Cerebellar nuclear complex (tissue), 1 donor: ENCODE data around the gene MRPL40.

Experiments used
- DNase-seq, 2 experiments: peaks; one replicate each; lab custom pipeline; 2025; lab: John Stamatoyannopoulos, UW

The MRPL40 gene

DNA sequence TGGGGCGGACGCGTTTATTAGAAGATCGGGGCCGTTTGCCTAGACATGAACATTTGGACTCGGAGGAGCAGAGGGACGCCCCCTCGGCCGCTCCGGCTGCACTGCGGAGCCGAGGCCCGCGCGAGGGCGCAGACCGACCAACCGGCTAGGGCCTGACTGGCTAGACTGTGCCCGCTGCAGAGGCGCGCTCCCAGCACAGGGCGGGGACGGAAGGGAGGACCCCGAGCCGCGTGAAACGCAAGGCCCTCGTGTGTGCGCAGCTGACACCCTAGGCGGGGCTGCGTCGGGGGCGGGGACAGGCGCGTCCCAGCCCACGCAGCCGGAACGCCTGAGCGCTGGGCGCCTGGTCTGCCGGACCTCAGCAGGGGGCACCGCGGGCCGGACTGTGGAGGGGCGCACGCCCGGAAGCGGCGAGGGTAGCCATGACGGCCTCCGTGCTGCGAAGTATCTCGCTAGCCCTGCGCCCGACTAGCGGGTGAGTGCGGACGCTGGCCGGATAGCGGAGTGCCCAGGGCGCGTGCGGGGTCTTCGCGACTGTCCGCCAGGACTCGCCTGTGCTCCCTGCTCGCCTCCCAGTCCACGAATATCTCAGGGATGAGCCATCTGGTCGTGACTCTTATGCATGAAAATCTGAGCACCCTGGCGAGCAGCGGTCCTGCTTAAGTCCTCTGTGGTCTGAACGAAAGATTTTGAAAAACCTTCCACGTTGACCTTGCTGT, at the start of gene MRPL40:
Gene MRPL40, plus strand, starts transcription at position 413 of the 719 bp plus-strand sequence. Its CDS starts 10 bp downstream, at position 423.
- peak in 1 of 2 experiments; percentile 55 for DNase-seq

DNA sequence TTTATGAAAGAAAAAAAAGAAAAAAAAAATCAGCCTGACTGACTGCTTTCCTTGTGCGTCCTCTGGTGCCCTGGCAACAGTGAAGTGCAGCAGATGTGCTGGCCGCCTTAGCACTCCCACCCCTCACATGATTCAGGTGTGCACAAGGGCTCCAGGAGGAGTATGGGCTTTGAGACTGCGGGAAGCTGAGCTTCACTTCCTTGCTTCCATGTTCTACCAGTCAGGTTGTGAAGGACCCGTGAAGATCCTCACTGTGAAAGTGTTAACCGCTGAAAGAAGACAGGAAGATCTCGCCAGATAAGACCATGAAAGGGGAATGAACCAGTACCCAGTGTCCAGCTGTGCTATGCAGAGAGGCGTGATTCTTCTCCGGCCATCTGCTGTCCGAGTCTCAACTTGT, 49.1 kb upstream of the MRPL40 start:
- no peak for DNase-seq

DNA sequence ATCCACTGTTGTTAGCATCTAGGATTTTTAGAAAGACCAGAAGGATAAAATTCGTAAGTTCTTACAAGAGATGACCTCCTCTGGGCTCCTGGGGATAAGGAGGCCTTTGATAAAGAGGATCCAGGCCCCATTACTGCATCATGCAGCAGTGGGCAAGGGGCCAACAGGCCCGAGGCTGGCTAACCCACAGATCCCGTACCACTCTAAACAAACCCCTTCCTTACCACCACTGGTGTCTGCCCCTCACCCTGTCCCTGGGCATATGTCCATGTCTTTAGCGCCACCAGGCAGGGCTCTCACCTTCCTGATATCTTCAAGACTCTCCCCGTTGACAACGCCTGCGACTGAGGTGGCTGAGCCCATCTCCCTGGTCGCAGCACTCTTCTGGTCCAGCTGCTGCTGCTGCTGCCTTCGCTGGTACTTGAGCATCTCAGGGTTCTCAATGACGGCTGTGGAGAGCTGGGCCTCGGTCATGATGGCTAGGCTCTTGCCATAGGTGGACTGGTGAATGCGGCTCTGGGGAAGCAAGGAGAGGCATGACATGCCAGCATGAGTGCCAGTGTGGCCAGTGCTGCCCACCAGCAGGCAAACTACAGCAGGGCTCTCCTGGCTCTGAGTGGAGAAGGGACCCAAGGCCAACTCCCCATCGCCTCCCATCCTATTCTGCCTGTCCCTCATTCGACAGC, 47.0 kb upstream of the MRPL40 start:
- DNase-seq, result no peak

DNA sequence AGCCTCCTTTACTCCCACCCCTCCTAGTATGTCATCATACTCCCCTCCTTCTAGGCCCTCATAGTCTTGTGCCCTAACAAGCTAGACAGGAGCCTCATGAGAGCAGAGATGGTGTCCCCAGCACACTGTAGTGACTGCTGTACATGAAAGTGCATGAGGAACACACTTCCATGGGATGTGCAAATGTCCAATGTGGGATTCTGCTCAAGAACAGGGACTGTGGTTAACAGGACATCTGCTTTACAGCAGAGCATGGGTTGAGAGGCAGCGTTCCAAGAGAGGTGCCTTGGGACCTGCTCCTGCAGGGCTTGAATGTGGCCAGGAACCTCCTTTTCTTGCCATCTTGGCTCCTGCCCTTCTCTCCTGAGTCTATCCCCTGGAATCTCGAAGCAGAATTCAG, 46.1 kb upstream of the MRPL40 start:
- DNase-seq, result no peak

DNA sequence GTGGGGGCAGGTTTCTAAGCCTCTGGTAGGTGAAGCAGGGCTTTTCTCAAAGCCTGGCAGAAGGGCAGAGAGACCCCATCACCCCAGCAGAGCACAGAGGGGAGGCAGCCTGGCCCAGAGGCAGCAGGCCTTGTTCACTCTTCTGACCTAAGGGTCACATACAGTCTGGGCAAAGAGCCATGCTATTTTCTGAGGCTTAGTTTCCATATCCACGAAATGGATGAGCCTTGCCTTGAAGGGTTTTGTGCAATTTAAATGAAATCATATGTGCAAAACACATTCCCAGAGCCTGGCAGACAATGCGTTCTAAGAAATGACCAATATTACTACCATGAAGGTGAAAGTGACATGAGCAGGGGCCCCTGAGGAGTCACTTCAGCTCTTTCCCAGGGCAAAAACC, 45.3 kb upstream of the MRPL40 start:
- no peak for DNase-seq

DNA sequence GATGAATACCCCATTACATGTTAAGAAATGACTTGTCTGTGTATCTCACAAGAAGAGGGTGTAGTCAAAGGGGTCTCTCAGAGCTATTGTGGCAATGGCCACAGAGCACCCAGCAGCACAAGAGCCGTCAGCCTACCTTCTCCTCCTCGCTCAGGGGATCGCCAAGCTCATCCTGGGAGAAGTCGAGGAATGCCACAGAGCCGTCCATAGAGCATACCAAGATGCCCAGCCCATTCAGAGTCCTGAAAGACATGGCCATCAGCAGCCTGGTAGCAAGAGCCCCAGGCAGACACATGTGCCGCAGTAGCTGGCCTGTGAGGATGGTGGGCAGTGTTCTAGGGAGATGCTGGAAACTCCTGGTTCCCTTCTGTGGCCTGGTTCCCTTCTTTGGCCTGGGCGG, 44.8 kb upstream of the MRPL40 start:
- DNase-seq, result no peak

DNA sequence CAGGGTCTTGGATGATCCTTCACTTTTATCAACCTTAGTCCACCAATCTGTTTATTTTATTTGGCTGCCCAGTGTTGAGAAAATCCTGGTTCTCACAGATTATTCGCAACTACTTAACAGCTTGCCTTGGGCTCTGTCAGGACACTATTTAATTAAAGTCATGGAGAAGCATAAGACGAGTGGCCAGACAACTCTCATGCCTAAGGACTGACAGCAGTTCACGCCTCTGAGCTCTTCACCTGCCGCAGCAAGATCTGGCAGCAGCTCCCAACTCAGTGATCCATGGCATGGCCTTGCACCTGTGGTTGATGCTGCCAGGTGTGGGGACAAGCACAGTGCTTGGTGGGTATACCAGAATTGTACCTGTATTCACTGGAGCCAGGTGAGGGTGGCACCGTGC, 38.6 kb upstream of the MRPL40 start:
- no peak for DNase-seq

DNA sequence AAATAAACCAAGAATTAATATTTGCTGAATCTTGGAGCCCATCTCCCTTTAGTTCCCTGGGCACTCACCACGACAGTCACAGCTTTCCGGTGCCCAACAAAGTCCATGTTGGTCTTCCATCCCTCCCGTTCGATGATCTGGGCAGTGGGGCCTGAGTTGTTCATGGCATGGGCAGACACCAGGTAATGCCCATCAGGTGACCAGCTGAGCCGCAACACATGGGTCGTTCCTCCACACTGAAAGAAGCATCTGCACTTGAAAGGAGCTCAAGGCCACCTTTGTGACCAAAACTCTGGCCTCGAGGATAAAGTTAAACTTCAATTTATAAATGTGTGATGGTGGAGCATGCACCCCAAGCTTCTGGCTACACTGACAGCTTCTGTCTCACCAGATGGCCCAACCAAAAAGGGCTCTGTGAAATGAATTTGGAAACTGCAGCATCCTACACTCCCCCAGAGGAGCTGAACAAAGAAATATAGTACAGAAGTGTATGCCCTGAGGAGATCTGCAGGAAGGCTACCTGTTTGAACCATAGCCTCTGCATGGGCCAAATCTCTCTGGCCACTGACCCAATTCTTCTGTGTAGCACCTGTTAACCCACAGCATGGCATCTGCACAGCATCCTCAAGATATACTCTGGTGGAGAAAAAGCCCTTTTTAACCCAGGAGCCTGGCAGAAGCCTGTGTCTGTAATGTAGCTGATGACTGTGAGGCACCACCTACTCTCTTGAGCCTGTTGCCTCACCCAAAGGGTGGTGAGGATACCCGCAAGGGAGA, 37.9 kb upstream of the MRPL40 start:
- DNase-seq, result no peak

DNA sequence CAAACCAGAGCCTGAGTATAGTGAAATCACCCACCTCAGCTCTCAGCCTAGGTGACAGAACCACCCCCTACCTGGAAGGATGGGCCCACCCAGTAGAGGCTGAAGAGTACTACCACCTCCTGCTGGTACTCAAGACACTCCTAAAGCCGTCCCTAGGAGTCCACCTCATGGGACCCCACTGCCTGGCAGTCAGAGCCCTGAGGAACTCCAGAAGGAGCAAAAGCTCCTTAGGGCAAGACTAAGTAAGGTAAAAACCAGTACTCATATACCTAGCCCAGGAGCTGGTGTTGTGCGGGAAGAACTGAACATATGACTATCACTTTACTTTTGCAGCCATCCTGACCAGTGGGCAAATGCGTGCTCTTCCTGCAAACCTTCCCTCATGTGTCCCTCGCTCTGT, 37.1 kb upstream of the MRPL40 start:
- no peak for DNase-seq

DNA sequence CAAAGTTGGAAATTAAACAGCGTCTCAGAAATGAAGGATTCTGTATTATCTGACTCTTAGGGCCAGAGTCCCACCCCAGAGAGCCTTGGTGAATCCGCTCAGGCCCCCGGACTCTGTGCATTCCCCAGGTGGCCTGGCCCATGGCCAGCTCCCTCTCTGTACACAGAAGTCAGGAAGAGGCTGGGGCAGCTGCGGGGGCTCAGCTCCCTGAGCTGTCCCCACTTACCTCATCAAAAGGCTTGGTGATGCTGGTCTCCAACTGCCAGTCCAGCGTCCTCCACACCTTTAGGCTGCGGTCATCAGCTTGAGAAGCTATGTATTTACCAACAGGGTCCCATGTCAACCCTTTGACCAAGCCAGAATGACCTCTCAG, 35.8 kb upstream of the MRPL40 start:
- no peak for DNase-seq

DNA sequence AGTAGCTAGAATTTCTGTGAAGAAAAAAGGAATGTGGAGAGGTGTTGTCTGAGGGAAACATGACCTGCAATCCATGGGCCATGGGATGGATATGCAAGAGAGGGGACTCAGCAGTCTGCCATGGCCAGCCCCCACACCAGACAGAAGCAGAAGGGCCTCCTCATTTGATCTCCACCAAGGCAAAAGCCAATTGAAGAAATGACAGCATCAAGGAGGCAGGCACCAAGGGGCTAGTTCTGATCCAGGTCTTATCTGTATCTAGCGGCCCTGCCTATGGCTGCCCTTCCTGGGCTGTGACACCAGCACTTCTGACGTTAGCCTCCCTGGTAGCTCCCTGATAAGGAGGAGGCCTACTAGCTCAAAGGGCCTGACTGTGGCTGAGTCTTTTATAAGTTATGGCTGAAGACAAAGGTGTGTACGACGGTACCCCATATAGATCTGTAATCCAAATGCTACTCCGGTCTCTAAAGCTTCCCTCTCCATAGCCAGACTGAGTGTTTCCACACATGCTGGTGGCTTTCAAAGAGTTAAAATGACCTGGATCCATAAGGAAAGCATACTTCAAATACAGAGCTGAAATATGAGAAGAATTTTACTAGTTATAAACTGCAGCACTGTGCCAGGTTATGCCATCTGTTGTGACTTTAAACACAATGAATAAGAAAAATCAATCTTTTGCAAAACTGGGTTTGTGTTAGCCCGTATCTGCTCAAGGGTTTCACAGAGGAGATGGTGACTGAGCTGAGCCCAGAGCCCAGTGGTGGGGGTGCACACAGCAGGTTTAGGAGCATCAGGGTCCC, 35.2 kb upstream of the MRPL40 start:
- DNase-seq, result no peak

DNA sequence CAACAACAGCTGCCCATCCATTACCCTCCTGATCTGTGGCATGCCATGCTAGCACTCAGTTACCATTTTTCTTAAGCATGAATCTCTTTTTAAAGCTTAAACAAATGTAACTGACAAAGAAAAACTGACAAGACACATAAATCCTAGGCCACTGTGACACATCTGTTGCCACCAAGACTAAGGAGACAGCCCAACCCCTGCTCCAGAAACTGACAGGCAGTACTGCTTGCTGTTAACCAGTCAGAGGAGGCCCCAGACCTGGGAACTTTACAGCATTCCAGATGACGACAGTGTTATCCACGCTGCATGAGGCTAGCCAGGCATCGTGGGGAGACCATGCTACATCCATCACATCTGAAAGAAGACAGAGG, 34.6 kb upstream of the MRPL40 start:
- DNase-seq, result no peak

DNA sequence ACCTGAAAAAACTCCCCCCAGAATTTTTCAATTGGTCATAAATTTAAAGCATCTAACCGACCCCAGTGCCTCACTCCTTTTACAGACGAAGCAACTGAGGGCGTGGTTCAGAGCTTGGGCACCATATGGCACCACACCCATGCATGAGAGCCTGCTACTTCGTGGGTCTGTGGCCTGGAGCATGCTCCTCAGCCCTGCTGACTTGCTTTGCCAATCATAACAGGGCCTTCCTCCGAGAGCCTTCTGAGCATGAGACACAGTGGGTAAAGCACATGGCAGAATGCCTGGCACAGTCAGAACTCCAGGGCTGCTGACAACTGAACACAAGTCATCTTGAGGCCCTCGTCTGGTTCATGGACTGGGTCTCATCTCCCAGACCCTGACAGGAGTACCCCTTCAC, 34.1 kb upstream of the MRPL40 start:
- DNase-seq, result no peak

DNA sequence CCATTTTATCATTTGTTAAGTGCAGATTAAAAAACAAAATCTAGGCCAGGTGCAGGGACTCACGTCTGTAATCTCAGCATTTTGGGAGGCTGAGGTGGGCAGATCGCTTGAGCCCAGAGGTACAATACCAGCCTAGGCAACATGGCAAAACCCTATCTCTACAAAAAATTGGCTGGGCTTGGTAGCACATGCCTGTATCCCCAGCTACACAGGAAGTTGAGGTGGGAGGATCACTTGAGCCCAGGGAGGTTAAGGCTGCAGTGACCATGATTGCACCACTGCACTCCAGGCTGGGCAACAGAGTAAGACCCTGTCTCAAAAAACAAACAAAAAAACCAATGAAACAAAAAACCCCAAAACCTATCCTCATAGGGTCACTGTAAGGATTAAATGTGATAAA, 33.7 kb upstream of the MRPL40 start:
- DNase-seq, result no peak

DNA sequence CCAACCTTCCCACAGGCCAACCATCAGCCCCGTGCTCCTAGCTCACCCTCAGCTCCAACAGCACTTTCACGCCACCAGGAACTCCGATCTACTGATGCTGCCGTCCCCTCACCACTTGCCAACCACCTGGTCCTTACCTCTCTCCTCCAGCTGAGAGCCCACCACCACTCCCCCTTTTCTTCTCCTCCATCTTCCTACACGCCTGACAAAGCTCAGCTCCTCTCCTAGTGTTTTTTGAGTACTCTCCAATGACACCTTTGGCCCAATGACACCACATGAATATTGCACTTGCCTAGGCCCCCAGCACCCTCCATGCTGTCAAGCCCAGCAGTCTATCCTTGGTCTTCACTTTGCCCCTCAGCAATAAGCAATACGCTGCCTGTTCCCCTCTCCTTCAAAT, 31.5 kb upstream of the MRPL40 start:
- DNase-seq, result no peak

DNA sequence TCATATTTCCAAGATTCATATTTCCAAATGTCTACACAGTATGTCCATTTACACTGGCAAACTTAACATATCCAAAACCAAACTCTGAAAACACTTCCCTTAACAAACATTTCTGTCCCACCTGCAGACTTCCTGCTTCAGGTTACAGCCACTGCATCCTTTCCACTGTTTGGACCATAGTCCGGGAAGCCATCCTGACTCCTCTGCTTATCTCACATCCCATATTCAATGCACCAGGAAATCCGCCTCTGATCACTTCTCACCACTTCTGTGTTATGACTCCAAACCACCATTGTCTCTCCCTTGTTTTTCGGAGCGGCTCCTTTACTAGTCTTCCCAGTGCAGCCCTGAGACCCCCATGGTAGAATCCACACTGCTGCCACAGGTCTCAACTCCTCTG, 30.9 kb upstream of the MRPL40 start:
- DNase-seq, result no peak

DNA sequence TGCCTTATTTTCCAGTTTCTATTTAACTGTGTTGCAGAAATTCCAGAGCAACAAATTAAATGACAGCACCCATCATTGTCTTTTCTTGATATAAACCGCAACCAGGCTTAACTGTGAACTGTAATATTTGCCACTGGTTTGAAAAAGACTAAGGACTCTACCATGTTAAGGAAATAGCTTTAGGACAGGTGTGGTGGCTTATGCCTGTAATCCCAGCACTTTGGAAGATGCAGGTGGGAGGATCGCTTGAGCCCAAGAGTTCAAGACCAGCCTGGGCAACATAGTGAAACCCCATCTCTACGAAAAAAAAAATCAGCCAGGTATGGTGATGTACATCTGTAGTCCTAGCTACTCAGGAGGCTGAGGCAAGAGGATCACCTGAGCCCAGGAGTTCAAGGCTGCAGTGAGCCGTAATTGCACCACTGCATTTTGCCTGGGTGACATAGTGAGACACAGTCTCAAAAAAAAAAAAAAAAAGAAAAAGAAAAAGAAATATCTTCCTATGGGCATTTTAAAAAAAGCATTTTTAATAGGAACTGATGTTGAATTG, 29.6 kb upstream of the MRPL40 start:
- no peak for DNase-seq

DNA sequence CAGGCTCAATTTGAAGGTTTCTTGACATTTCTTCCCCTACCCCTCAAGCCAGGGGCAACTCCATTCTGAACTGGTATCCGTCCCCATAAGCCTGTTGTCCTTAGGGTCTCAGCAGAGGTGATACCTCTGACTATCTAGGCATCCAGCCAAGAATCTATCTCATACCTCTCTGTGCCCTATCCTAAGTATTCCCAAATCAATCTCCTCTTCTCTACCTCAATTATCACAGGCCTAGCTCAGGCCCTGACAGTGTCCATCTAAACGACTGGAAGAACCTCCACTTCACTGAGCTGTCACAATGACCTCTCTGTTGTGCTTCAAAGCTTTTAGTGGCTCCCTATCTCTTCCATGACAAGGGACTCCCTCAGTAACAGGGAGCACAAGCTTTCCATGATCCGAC, 27.7 kb upstream of the MRPL40 start:
- DNase-seq, result no peak

DNA sequence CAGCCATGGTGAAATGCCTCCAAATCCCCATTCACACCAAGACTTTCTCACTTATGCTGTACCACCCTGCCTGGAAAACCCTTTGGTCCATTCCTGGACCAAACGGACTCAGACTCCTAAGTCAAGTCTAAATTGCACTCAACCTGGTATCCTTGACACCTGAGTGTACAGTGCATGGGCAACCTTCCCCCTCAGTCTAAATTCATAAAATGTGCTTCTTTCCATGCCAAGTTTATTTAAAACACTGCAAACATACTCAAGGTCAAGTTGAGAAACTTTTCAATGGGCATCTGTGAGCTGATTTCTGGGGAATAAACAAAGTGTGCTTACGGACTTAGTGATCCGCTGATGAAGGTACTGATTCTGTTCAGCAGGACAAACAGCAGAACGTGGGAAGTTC, 27.2 kb upstream of the MRPL40 start:
- no peak for DNase-seq

DNA sequence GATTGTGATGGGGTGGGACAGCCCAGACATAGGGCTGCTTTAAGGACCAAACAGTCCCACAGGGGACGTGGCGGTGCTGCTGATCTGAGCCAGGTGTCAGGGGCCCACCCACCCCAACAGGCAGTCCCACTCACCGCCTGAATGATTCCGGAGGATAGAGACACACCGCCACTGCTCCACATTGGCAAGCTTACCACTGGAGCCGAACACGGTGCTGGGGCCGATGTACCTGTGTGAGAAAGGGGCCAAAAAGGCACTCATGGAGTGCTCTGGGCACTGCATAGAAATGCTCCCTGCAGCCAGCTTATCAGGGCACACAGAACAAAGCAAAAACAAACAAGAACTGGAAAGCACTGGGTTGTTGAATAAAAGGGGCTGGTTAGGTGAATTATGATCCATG, 26.7 kb upstream of the MRPL40 start:
- no peak for DNase-seq

DNA sequence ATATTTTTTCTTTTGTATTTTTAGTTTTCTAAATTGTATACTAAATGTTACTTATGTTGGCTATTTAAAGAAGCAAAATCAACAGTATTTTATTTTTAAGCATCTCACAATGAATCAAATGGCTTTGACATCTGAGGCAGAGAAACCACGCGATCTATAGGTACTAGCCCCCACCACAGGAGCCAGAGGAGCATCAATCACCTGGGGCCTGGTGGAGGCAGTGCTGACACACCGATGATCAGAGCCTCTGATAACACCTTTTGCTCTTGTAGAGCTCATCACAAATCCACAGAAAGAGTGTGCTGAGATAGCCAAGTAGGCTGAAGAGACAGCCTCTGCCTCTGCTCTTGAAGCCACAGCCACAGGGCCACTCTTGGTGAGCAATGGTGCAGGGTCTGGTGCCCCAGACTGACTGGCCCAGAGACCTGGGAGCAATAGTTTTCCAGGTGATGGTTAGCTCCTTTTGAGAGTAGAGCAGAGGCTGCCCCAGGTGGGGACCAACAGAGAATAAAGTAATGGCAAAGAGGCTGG, 26.0 kb upstream of the MRPL40 start:
- no peak for DNase-seq

DNA sequence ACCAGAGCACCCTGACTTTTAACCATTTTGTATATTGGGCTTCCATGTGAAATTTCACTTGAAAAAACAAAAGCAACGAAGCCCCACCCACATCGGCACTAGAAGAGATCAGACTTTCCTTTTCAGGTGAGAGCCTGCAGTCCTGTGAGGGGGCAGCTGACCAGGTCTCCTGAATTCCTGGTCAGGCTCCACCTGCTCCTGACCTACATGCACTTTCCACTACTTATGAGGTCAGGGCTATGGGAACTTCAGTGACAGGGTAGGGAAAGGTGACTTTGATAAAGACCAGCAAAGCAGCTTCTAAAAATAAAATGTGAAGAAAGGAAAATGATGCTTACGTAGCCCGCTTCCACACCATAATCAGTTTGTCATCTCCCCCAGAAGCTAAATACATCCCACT, 25.5 kb upstream of the MRPL40 start:
- DNase-seq, result no peak
